Panc1 (cell line): ENCODE results near the gene CHRNB1. TPM values are rescaled to one million over a fixed set of nuclear protein-coding genes. Genes with fewer than 3 reads are reported as not detected.
A peak's percentile ranks its signal among the peaks of the same experiment; 100 is the strongest.

Experiments
- ATAC-seq: fragments of 200-7000 bp; cut with Tn5 transposase; 2 replicates; pipeline ENCODE4 v1.9.1; 2020; ENCODE audit warnings: mild to moderate bottlenecking, moderate library complexity
- Bru-seq: library from RNA; stranded (reverse); fragments of 400-500 nt; gene quantifications from one replicate; lab custom pipeline; 2021; lab: Mats Ljungman, UMichigan
- BruChase-seq, 2 experiments: library from RNA; stranded (reverse); fragments of 400-500 nt; gene quantifications; one replicate each; lab custom pipeline; 2021; lab: Mats Ljungman, UMichigan
- BruUV-seq: library from RNA; stranded (reverse); fragments of 400-500 nt; replicated peaks from 2 replicates; lab custom pipeline; 2021; lab: Mats Ljungman, UMichigan
- CTCF ChIA-PET: fragments of 300-600 bp; sonication (Branson Sonifier 250); formaldehyde crosslinking; loops from one replicate; lab custom pipeline; 2022; ENCODE audit warnings: antibody characterized with exemption; lab: Charles Lee
- POLR2A ChIA-PET: fragments of 300-600 bp; sonication (Branson Sonifier 250); formaldehyde crosslinking; loops from one replicate; lab custom pipeline; 2022; ENCODE audit warnings: antibody characterized with exemption; lab: Charles Lee
- DNase-seq: peaks from one replicate; pipeline ENCODE4 v3.0.0-alpha.2; 2010; ENCODE audit warnings: low read depth, low spot score
- H3K27ac ChIP-seq: 2 replicates; pipeline ENCODE4 v1.5.1; 2011; ENCODE audit warnings: mild to moderate bottlenecking, low read length, inconsistent platforms
- H3K27me3 ChIP-seq: fragments of 200-500 bp; sonication (Bioruptor generic); 2 replicates; pipeline ENCODE4 v1.6.0; 2014; ENCODE audit warnings: low read length, inconsistent platforms; ENCODE audit not compliant: control insufficient read depth, insufficient read depth
- H3K36me3 ChIP-seq: fragments of 200-500 bp; sonication (Bioruptor generic); 2 replicates; pipeline ENCODE4 v1.5.1; 2014; ENCODE audit warnings: inconsistent platforms, mild to moderate bottlenecking, low read length, moderate library complexity; ENCODE audit not compliant: control insufficient read depth, insufficient read depth
- H3K4me1 ChIP-seq: 2 replicates; pipeline ENCODE4 v1.5.1; 2011; ENCODE audit warnings: inconsistent platforms, mild to moderate bottlenecking, low read length, moderate library complexity; ENCODE audit not compliant: control insufficient read depth, insufficient read depth
- H3K4me3 ChIP-seq, 2 experiments: 2 replicates each; pipeline ENCODE4 v1.5.1; 2011 to 2012; ENCODE audit warnings: low read depth in 2 of 2, low read length in 2 of 2, mild to moderate bottlenecking in 2 of 2, inconsistent platforms in 1 of 2, moderate library complexity in 1 of 2
- H3K9me3 ChIP-seq: fragments of 200-500 bp; sonication (Bioruptor generic); 2 replicates; pipeline ENCODE4 v1.5.1; 2014; ENCODE audit warnings: low read depth, mild to moderate bottlenecking, inconsistent platforms, low read length, moderate library complexity; ENCODE audit not compliant: control insufficient read depth, insufficient read depth
- POLR2AphosphoS5 ChIP-seq: IDR thresholded peaks from 2 replicates; pipeline ENCODE4 v1.6.1; 2012; ENCODE audit warnings: mild to moderate bottlenecking, low read depth, low read length, moderate library complexity
- SIN3A ChIP-seq: IDR thresholded peaks from 2 replicates; pipeline ENCODE4 v1.6.1; 2012; ENCODE audit warnings: low read depth, mild to moderate bottlenecking, low read length, moderate library complexity, borderline replicate concordance; ENCODE audit not compliant: insufficient read depth
- TCF7L2 ChIP-seq: IDR thresholded peaks from 2 replicates; pipeline ENCODE4 v1.6.1; 2011; ENCODE audit warnings: mild to moderate bottlenecking, low read depth, low read length, inconsistent platforms
- in situ Hi-C: cut with HindIII; loops from 2 replicates; pipeline ENCODE4 v1.10.0; 2016; ENCODE audit warnings: low sequenced_read_pairs, low pct_unique_long_range_greater_than_20kb
- intact Hi-C: fragments of 100-400 bp; cut with micrococcal nuclease; formaldehyde crosslinking; loops from one replicate; pipeline ENCODE4 v1.10.0; 2022; ENCODE audit not compliant: unreplicated experiment
- long read RNA-seq: library from polyadenylated mRNA; unstranded; transcript quantifications from one replicate; pipeline ENCODE4 v2.0.0, GENCODE V29; 2021; ENCODE audit not compliant: unreplicated experiment
- polyA plus RNA-seq: library from polyadenylated mRNA; unstranded; fragments of >200 nt; gene quantifications from one replicate; pipeline ENCODE4 v1.2.1, GENCODE V29; 2012; ENCODE audit warnings: missing spikeins; ENCODE audit not compliant: insufficient read length
- total RNA-seq: library from RNA; stranded (reverse); gene quantifications from one replicate; pipeline ENCODE4 v1.2.1, GENCODE V29; 2021; ENCODE audit not compliant: unreplicated experiment
- TF ChIP-seq, protein P1 (sequence below), 2 experiments: IDR thresholded peaks; 2 replicates each; pipeline ENCODE4 v1.6.1; 2011 to 2012; ENCODE audit warnings: low read depth in 2 of 2, control low read depth in 1 of 2, low read length in 1 of 2, mild to moderate bottlenecking in 1 of 2, moderate library complexity in 1 of 2; ENCODE audit not compliant: insufficient read depth in 1 of 2
- TF ChIP-seq, protein P2 (sequence below): fragments of 450-650 bp; IDR thresholded peaks from 2 replicates; pipeline ENCODE4 v1.5.1; 2017; ENCODE audit warnings: mild to moderate bottlenecking

Gene CHRNB1, protein sequence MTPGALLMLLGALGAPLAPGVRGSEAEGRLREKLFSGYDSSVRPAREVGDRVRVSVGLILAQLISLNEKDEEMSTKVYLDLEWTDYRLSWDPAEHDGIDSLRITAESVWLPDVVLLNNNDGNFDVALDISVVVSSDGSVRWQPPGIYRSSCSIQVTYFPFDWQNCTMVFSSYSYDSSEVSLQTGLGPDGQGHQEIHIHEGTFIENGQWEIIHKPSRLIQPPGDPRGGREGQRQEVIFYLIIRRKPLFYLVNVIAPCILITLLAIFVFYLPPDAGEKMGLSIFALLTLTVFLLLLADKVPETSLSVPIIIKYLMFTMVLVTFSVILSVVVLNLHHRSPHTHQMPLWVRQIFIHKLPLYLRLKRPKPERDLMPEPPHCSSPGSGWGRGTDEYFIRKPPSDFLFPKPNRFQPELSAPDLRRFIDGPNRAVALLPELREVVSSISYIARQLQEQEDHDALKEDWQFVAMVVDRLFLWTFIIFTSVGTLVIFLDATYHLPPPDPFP
- 14.3 TPM for total RNA-seq
- polyA plus RNA-seq = 21.4 TPM
- Bru-seq, nascent RNA = percentile 50 among the genes with signal in this experiment
- percentile 62 among the genes with signal in this experiment for BruChase-seq, experiment 1, labeled RNA remaining after a 2-hour chase
- BruChase-seq, experiment 2, labeled RNA remaining after a 6-hour chase = percentile 74 among the genes with signal in this experiment
- long read RNA-seq, transcript CHRNB1-202 (10 exons, 1,623 nt) = major isoform, 7 of 25 reads
- long read RNA-seq, partial matches to known transcripts = 8 of 25 reads
- long read RNA-seq, other reads (novel, unspliced or antisense) = 4 of 25 reads

DNA sequence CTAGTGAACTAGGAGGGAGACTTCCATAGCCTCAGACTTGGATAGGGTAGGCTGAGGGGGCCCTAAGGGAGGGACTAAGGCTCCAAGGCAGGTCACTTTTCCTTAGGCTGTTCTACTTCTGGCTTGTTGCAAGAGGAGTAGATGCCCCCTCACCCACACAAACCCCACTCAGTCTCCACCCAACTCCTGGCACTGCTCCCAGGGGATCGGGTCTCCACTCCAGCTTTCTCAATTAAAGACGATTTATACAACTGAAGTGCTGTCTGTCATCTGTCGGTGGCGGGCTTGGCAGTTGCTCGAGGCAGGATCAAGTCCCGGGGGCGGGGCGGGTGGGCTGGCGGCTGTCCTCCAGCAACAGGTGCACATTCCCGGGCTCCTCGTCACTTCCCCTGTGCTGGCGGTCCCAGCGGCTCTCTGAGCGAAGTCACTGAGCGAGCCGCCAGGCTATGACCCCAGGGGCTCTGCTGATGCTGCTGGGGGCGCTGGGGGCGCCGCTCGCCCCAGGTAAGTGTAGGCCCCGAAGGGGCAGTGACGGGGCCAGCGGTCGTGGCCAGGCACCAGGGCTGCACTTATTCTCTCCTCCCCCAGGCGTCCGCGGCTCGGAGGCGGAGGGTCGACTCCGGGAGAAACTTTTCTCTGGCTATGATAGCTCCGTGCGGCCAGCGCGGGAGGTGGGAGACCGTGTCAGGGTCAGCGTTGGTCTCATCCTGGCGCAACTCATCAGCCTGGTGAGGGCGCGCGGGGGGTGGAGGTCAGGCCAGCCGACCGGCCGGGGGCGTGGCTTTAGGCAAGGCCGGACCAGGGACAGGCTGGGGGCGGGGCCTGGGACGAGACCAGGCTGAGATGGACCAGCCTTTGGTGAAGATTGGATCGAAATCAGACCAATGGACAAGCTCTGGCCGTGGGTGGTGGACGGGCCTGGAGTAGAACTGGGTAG, at the start of gene CHRNB1:
TSS of gene CHRNB1 (plus strand) at position 380 of the 937 bp plus-strand sequence. CDS start at position 447, 67 bp downstream.
- peak; percentile 91 for ATAC-seq
- Histone ChIP-seq H3K27ac (peak within 1 kb of the TSS; percentile 63), H3K9me3 (no peaks in the 10 kb centered on the region), H3K4me1 (peaks cover 14% of the 10 kb centered on the region), H3K36me3 (no peaks in the 10 kb centered on the region), H3K4me3 (peak within 1 kb of the TSS; percentile 49 to 66), H3K27me3 (no peaks in the 10 kb centered on the region)
- no TSS peak for BruUV-seq
- POLR2A ChIA-PET = interaction anchor here (0.6 to 0.7 kb wide), 2 partner anchors 8 to 132 kb away, joined by 3 to 9 read pairs; no protein-coding TSS in a partner anchor
- DNase-seq = no peak
- CTCF ChIA-PET = interaction anchor here (0.5 to 1.1 kb wide), 2 partner anchors 14 to 115 kb away, joined by 3 read pairs; no protein-coding TSS in a partner anchor
- TF ChIP-seq POLR2AphosphoS5 = no peak
- TF ChIP-seq, protein P1, sequence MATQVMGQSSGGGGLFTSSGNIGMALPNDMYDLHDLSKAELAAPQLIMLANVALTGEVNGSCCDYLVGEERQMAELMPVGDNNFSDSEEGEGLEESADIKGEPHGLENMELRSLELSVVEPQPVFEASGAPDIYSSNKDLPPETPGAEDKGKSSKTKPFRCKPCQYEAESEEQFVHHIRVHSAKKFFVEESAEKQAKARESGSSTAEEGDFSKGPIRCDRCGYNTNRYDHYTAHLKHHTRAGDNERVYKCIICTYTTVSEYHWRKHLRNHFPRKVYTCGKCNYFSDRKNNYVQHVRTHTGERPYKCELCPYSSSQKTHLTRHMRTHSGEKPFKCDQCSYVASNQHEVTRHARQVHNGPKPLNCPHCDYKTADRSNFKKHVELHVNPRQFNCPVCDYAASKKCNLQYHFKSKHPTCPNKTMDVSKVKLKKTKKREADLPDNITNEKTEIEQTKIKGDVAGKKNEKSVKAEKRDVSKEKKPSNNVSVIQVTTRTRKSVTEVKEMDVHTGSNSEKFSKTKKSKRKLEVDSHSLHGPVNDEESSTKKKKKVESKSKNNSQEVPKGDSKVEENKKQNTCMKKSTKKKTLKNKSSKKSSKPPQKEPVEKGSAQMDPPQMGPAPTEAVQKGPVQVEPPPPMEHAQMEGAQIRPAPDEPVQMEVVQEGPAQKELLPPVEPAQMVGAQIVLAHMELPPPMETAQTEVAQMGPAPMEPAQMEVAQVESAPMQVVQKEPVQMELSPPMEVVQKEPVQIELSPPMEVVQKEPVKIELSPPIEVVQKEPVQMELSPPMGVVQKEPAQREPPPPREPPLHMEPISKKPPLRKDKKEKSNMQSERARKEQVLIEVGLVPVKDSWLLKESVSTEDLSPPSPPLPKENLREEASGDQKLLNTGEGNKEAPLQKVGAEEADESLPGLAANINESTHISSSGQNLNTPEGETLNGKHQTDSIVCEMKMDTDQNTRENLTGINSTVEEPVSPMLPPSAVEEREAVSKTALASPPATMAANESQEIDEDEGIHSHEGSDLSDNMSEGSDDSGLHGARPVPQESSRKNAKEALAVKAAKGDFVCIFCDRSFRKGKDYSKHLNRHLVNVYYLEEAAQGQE (IDR thresholded peaks at IDR 0.05; ENCODE audit: insufficient read depth in 1 of 2, low read depth in 2 of 2, low read length in 1 of 2) = no peak
- TF ChIP-seq, protein P2, sequence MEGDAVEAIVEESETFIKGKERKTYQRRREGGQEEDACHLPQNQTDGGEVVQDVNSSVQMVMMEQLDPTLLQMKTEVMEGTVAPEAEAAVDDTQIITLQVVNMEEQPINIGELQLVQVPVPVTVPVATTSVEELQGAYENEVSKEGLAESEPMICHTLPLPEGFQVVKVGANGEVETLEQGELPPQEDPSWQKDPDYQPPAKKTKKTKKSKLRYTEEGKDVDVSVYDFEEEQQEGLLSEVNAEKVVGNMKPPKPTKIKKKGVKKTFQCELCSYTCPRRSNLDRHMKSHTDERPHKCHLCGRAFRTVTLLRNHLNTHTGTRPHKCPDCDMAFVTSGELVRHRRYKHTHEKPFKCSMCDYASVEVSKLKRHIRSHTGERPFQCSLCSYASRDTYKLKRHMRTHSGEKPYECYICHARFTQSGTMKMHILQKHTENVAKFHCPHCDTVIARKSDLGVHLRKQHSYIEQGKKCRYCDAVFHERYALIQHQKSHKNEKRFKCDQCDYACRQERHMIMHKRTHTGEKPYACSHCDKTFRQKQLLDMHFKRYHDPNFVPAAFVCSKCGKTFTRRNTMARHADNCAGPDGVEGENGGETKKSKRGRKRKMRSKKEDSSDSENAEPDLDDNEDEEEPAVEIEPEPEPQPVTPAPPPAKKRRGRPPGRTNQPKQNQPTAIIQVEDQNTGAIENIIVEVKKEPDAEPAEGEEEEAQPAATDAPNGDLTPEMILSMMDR = no peak; the same call in 1 of the 2 replicates
- no peak for TF ChIP-seq TCF7L2
- TF ChIP-seq SIN3A = no peak
- in situ Hi-C loops (no loop called here), intact Hi-C loops (no loop called here)

DNA sequence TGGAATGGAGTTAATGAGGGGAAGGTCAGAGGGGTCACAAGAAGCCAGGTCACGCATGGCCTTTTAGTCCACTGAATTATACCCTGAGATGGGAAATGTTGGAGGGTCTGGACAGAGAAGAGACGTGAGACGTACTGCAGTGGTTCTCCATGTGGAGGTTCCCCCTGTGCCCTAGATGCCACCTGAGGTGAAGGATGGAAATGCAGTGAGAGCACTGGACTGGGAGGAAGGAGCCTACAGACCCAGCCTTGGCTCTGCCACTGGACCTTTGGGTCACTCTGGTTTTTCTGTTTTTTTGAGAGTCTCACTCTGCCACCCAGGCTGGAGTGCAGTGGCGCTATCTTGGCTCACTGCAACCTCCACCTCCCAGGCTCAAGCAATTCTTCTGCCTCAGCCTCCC, 48.7 kb upstream of the CHRNB1 start:
- ATAC-seq = no peak
- TF ChIP-seq TCF7L2 (no peak), POLR2AphosphoS5 (no peak), SIN3A (no peak)
- TF ChIP-seq, protein P1 (IDR thresholded peaks at IDR 0.05; ENCODE audit: insufficient read depth in 1 of 2, low read depth in 2 of 2, low read length in 1 of 2) = no peak
- TF ChIP-seq, protein P2 = no peak
- no peak overlapping the region for H3K4me3 ChIP-seq
- no TSS peak for BruUV-seq
- intact Hi-C loops (no loop called here), in situ Hi-C loops (no loop called here)
- POLR2A ChIA-PET = no interaction called here
- no peaks in the 10 kb centered on the region for H3K27me3 ChIP-seq
- H3K9me3 ChIP-seq = no peaks in the 10 kb centered on the region
- DNase-seq = no peak
- H3K36me3 ChIP-seq = no peaks in the 10 kb centered on the region
- H3K27ac ChIP-seq = no peak overlapping the region
- CTCF ChIA-PET = no interaction called here
- H3K4me1 ChIP-seq = no peaks in the 10 kb centered on the region
